ENCODE measurements around the gene OR1L1. TPM values are rescaled to one million over a fixed set of nuclear protein-coding genes. Genes with fewer than 3 reads are reported as not detected.

OR1L1 gene
- not detected in 5 replicates for total RNA-seq (2022; extraction: Qiagen RNA extraction; ENCODE audit: low read depth)

GRCh38 chr9:122661416-122661815 is at the start of gene OR1L1:
TSS of gene OR1L1 (plus strand) at chr9:122661716. CDS start at chr9:122661716, 0 bp downstream.

GRCh38 chr9:122614362-122614761 is 47.2 kb upstream of the OR1L1 start, which contains the start of gene OR1Q1:
TSS of gene OR1Q1 (plus strand) at chr9:122614738. CDS start at chr9:122614738, 0 bp downstream.

GRCh38 chr9:122657527-122657926 is 4.0 kb upstream of the OR1L1 start, which contains the start of gene OR1B1:
TSS of gene OR1B1 (minus strand) at chr9:122657627.

Other genes starting within 250 kb of the OR1L1 start
- gene OR1J1, start 183.8 kb upstream of the OR1L1 start, total RNA-seq (2022; extraction: Qiagen RNA extraction; ENCODE audit: low read depth) = not detected in 5 replicates
- 0.06 to 0.15 TPM in 2 of 5 replicates, not detected in the others for gene OR1J2, start 150.9 kb upstream of the OR1L1 start, total RNA-seq (2022; extraction: Qiagen RNA extraction; ENCODE audit: low read depth)
- 0.13 to 0.24 TPM in 2 of 5 replicates, not detected in the others for gene OR1J4, start 142.6 kb upstream of the OR1L1 start, total RNA-seq (2022; extraction: Qiagen RNA extraction; ENCODE audit: low read depth)
- not detected in 5 replicates for gene OR1N1, start 134.4 kb upstream of the OR1L1 start, total RNA-seq (2022; extraction: Qiagen RNA extraction; ENCODE audit: low read depth)
- not detected in 5 replicates for gene OR1N2, start 108.6 kb upstream of the OR1L1 start, total RNA-seq (2022; extraction: Qiagen RNA extraction; ENCODE audit: low read depth)
- gene OR1L8, start 78.3 kb upstream of the OR1L1 start, total RNA-seq (2022; extraction: Qiagen RNA extraction; ENCODE audit: low read depth) = not detected in 5 replicates
- 0.06 TPM in 1 of 5 replicates, not detected in the others for gene OR1Q1, start 47.0 kb upstream of the OR1L1 start, total RNA-seq (2022; extraction: Qiagen RNA extraction; ENCODE audit: low read depth)
- gene OR1B1, start 4.1 kb upstream of the OR1L1 start, total RNA-seq (2022; extraction: Qiagen RNA extraction; ENCODE audit: low read depth) = not detected in 5 replicates
- gene OR1L3, start 13.4 kb downstream of the OR1L1 start, total RNA-seq (2022; extraction: Qiagen RNA extraction; ENCODE audit: low read depth) = not detected in 5 replicates
- gene OR1L4, start 62.3 kb downstream of the OR1L1 start, total RNA-seq (2022; extraction: Qiagen RNA extraction; ENCODE audit: low read depth) = not detected in 5 replicates
- not detected in 5 replicates for gene OR1L6, start 80.6 kb downstream of the OR1L1 start, total RNA-seq (2022; extraction: Qiagen RNA extraction; ENCODE audit: low read depth)
- gene OR5C1, start 127.2 kb downstream of the OR1L1 start, total RNA-seq (2022; extraction: Qiagen RNA extraction; ENCODE audit: low read depth) = not detected in 5 replicates
- not detected in 5 replicates for gene OR1K1, start 138.4 kb downstream of the OR1L1 start, total RNA-seq (2022; extraction: Qiagen RNA extraction; ENCODE audit: low read depth)
- 18.4 to 21.3 TPM (median 18.7 TPM) in 5 replicates for gene PDCL, start 166.9 kb downstream of the OR1L1 start, total RNA-seq (2022; extraction: Qiagen RNA extraction; ENCODE audit: low read depth)
- gene RC3H2, start 243.6 kb downstream of the OR1L1 start, total RNA-seq (2022; extraction: Qiagen RNA extraction; ENCODE audit: low read depth) = 13.9 to 23.4 TPM (median 20.3 TPM) in 5 replicates